ENCODE data around the gene CRAMP1.

The CRAMP1 gene

GRCh38 chr16:1655269-1655807 lies 43.2 kb downstream of the CRAMP1 start:
- no peaks in the 10 kb centered on the region for H3K9me3 ChIP-seq (ENCODE audit: control insufficient read depth, insufficient read depth, low read depth, low read length)
- no peak for TF ChIP-seq ZNF645 (tag by site-specific recombination; IDR thresholded peaks at IDR 0.05)
- TF ChIP-seq, protein P1, sequence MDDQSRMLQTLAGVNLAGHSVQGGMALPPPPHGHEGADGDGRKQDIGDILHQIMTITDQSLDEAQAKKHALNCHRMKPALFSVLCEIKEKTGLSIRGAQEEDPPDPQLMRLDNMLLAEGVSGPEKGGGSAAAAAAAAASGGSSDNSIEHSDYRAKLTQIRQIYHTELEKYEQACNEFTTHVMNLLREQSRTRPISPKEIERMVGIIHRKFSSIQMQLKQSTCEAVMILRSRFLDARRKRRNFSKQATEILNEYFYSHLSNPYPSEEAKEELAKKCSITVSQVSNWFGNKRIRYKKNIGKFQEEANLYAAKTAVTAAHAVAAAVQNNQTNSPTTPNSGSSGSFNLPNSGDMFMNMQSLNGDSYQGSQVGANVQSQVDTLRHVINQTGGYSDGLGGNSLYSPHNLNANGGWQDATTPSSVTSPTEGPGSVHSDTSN (CRISPR knock-in tag; IDR thresholded peaks at IDR 0.05) = no peak
- no peak for TF ChIP-seq MYNN (tag by site-specific recombination; IDR thresholded peaks at IDR 0.05; ENCODE audit: borderline replicate concordance)
- H3K36me3 ChIP-seq (ENCODE audit: control insufficient read depth in 2 of 2, insufficient read depth in 1 of 2, low read length in 2 of 2) = peaks cover 7 to 92% of the 10 kb centered on the region in 2 experiments; a peak in 2 of 3 replicates
- ChIA-PET POLR2A (no interaction called here), CTCF (no interaction called here)
- no peak overlapping the region for H3K4me3 ChIP-seq (ENCODE audit: low read depth, low read length)
- H3K27ac ChIP-seq (ENCODE audit: extremely low read depth, low read depth, low read length) = no peak overlapping the region
- H3K4me1 ChIP-seq (ENCODE audit: control insufficient read depth, insufficient read depth, low read length) = no peaks in the 10 kb centered on the region

DNA sequence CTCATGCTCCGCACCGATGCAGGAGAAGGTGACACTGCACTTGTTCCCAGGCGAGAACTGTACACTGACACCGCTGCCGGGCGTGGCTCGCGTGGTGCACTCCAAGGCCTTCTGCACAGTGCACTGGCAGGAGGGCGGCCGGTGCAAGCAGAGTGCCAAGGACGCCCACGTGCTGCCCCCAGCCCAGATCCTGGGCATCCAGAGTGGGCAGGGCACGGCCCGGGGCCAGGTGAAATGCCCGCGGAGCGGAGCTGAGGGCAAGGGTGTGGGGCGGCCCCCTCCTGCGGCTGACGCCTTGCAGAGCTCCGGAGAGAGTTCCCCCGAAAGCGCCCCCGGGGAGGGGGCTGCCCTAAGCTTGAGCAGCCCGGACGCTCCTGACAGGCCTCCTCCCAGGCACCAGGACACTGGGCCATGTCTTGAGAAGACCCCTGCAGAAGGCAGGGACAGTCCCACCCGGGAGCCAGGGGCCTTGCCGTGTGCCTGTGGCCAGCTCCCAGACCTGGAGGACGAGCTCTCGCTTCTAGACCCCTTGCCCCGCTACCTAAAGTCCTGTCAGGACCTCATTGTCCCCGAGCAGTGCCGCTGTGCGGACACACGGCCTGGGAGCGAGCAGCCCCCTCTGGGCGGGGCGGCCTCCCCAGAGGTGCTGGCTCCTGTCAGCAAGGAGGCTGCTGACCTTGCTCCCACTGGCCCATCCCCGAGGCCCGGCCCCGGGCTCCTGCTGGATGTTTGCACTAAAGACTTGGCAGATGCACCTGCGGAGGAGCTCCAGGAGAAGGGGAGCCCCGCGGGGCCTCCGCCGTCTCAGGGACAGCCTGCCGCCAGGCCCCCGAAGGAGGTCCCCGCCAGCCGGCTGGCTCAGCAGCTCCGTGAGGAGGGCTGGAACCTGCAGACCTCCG lies 44.0 kb downstream of the CRAMP1 start:
- H3K27ac ChIP-seq (ENCODE audit: extremely low read depth, low read depth, low read length) = no peak overlapping the region
- POLR2A ChIA-PET = no interaction called here
- peaks cover 14 to 89% of the 10 kb centered on the region in 2 experiments; a peak in 2 of 3 replicates for H3K36me3 ChIP-seq (ENCODE audit: control insufficient read depth in 2 of 2, insufficient read depth in 1 of 2, low read length in 2 of 2)
- no peaks in the 10 kb centered on the region for H3K4me1 ChIP-seq (ENCODE audit: control insufficient read depth, insufficient read depth, low read length)
- no peak overlapping the region for H3K4me3 ChIP-seq (ENCODE audit: low read depth, low read length)
- H3K9me3 ChIP-seq (ENCODE audit: control insufficient read depth, insufficient read depth, low read depth, low read length) = no peaks in the 10 kb centered on the region
- CTCF ChIA-PET = no interaction called here
- TF ChIP-seq ZBTB17 (tag by site-specific recombination; IDR thresholded peaks at IDR 0.05) (no peak), ZNF792 (tag by site-specific recombination; IDR thresholded peaks at IDR 0.05) (no peak), ZBTB26 (tag by site-specific recombination; optimal IDR thresholded peaks at IDR 0.05) (no peak), ZNF624 (tag by site-specific recombination; IDR thresholded peaks at IDR 0.05) (no peak), OVOL3 (tag by site-specific recombination; IDR thresholded peaks at IDR 0.05) (no peak), ZNF157 (tag by site-specific recombination; IDR thresholded peaks at IDR 0.05) (no peak), ZBTB49 (tag by site-specific recombination; IDR thresholded peaks at IDR 0.05; ENCODE audit: low read depth) (no peak), ZNF214 (tag by site-specific recombination; IDR thresholded peaks at IDR 0.05; ENCODE audit: borderline replicate concordance) (no peak), ZNF280D (tag by site-specific recombination; IDR thresholded peaks at IDR 0.05) (no peak), ZNF521 (tag by site-specific recombination; IDR thresholded peaks at IDR 0.05) (no peak), ZNF530 (tag by site-specific recombination; IDR thresholded peaks at IDR 0.05; ENCODE audit: low read depth) (no peak), ZNF48 (tag by site-specific recombination; IDR thresholded peaks at IDR 0.05) (no peak), ZNF16 (tag by site-specific recombination; IDR thresholded peaks at IDR 0.05; ENCODE audit: low read depth) (no peak), YY2 (tag by site-specific recombination; IDR thresholded peaks at IDR 0.05) (no peak), INSM2 (tag by site-specific recombination; IDR thresholded peaks at IDR 0.05) (no peak)
- TF ChIP-seq, protein P2, sequence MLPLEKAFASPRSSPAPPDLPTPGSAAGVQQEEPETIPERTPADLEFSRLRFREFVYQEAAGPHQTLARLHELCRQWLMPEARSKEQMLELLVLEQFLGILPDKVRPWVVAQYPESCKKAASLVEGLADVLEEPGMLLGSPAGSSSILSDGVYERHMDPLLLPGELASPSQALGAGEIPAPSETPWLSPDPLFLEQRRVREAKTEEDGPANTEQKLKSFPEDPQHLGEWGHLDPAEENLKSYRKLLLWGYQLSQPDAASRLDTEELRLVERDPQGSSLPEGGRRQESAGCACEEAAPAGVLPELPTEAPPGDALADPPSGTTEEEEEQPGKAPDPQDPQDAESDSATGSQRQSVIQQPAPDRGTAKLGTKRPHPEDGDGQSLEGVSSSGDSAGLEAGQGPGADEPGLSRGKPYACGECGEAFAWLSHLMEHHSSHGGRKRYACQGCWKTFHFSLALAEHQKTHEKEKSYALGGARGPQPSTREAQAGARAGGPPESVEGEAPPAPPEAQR (tag by site-specific recombination; IDR thresholded peaks at IDR 0.05) = no peak
